MV-4-11 (cell line): ENCODE results near the gene TMC4.
"Not testable (repeated sequence)": the region's sequence is repeated elsewhere in the genome, so short reads cannot be mapped to it uniquely, and the experiment has no call there.

ENCODE experiments used
- DNase-seq: peaks from one replicate; lab custom pipeline; 2025; lab: John Stamatoyannopoulos, UW

TMC4 gene

DNA sequence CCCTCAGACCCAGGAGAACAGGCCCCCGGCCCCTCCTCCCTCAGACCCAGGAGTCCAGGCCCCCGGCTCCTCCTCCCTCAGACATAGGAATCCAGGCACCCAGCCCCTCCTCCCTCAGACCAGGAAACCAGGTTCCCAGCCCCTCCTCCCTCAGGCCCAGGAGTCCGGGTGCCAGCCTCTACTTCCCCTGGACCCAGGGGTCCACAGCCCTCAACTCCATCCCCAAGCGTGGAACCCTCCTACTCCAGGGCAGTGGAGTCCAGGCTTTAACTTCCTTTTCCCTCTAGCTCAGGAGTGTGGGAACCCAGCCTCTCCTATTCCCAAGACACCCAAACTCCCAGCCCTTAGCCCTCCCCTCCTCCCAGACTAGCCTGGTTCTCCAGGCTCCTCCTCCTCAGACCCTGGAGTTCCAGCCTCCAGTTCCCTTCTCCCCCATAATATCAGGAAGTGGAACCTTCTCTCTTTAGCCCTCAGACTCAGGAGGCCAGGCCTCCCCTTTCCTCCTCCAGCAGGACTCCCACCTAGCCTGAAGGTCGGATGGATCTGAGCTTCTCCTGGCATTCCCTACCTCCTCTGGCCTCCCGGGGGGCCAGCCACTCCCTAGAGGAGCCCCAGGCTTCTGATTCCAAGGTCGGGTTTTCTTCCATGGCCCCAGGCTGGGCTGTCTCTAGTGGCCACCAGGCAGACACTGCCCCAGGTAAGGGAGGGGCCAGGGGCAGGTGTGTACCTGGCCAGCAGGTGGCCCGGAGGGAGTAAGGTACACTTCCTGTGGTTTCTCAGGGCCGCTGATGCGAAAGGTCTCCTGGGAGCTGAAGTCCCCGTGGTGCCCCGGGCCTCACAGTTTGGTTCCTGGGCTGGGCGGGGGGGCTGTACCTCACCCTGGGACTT, at the start of gene TMC4:
TSS of gene TMC4 (minus strand) at position 690 of the 888 bp plus-strand sequence. CDS start at position 647, 43 bp downstream.
- peak; percentile 19 for DNase-seq

DNA sequence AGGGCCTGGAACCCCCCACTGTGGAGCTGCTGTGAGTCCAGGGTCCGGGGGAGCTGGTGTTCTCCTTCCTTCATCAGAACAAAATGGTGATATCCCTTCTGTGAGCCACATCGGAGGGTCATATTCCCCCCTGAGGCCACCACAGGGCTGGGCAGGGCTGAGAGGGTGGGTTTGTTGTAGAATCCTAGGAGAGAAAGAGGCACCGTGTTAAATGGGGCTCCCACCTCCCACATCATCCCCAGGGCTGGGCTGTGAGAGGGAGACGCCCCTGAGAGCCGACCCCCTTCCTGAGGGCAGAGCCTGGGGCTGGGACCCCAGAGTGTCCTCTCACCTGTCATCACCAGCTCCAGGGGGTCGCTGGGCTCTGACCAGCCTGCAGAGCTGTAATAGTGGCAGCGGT, 49.0 kb upstream of the TMC4 start:
- not testable (repeated sequence) for DNase-seq

DNA sequence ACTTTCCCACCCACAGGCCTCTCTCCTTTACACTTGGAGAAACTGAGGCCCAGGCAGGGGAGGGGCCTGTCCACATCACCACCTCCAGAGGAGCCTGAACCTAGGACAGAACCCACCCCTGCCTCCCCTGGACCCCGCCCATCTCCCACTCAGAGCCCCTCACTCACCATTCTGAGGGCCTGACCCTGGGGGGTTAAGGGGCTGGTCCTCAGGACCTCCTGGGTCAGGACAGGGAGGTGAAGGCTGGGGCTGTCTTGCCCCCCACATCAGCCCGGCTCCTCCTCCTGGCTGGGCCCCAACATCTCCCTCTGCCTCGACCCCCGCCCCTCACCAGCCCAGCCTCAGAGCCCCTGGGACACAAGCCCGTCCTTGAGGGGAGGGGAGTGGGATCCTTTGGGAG, 46.7 kb upstream of the TMC4 start:
- DNase-seq = not testable (repeated sequence)

GRCh38 chr19:54218960-54219661, 46.2 kb upstream of the TMC4 start:
- no peak for DNase-seq

DNA sequence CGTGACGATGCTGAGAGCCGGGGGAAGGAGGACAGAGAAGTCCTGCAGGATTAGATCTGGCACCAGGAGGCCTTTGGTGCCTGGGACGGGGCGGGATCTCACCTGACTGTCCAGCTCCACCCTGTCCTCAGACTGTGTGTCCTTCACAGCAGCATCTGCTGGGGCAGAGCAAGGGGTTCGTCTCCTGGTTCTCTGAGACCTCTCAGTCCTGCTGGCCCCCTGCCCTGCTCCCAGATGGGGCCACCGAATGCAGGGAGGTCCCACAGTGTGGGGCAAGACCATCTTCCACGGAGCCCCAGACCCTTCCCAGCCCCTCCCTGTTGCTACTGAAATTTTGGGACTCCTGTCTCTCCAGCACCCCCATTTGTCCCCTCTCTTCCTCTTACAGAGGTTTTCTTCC, 45.3 kb upstream of the TMC4 start:
- no peak for DNase-seq

DNA sequence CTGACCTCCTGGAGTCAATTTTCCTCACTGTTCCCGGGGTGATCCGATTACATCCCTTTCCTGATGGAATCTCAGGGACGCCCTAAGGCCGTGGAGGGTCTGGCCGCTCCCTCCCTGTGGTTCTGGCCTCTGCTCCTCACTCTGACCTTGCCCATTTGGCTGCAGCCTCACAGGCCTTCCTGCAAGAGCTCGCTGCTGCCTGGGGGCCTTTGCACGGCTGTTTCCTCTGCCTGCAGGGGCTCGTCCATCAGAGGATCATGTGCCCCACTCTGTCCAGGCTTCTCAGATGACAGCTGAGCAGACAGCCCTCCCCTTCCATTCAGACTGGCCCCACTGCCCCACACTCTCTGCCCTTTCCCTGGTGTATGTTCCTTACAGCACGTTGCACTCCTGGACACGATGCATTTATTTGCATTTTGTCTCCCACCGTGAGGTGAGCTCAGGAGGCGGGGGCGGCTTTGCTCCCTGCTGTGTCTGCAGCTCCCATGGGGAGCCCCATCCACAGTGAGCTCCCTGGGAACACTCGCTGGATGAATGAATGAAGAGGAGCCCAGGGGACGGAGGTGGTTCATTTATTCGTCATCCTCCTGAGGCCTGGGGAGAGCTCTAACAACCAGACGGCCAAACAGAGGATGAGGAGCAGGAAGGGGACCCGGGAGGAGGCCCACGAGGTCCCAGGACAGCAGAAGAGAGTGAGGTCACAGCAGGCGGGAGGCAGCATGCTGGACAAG, 44.7 kb upstream of the TMC4 start:
- DNase-seq = not testable (repeated sequence)

GRCh38 chr19:54216869-54217268, 43.9 kb upstream of the TMC4 start:
- DNase-seq = no peak

DNA sequence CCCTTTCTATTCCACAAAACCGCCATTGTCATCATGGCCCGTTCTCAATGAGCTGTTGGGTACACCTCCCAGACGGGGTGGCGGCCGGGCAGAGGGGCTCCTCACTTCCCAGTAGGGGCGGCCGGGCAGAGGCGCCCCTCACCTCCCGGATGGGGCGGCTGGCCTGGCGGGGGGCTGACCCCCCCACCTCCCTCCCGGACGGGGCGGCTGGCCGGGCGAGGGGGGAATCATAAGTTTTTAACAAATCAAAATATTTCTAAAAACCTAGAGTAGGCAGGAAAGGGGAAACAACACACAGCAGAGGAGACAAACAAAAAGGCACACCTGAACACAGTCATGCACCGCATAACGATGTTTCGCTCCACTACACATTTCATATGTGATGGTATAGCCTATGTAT, 41.8 kb upstream of the TMC4 start:
- not testable (repeated sequence) for DNase-seq

- DNase-seq = not testable (repeated sequence)
Measured at GRCh38 chr19:54214217-54214616, 41.3 kb upstream of the TMC4 start.

- DNase-seq = no peak
Measured at GRCh38 chr19:54211235-54211634, 38.3 kb upstream of the TMC4 start.

DNA sequence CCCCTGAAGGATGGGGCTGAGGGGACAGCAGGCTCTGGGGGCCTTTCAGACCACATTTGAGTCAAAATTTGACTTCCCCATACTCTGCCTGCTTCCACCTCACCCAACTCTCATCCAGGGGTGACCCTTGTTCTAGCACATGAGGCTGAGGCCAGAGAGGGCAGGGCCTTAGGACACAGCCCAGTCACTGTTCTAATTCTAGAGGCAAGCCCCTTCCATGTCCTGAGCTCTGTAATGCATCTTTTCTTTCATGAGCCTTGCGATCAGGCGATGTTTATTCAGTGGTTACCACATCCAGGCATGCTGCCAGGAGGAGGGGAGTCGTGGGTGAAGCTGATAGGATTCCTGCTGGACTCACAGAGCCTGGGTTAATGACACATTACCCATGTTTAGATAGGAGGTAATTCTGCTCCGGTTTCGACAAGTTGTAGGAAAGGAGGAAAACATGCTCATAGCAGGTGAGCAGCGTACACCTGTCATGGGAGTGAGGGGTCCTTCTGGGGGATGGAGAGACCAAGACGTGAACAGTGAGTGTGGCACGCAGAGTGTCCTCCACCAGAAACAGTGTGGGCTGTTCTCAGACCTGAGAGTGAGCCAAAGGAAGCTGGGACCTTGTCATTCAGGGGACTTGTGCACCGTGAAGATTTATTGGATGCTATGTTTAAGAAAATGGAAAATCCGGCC, 37.0 kb upstream of the TMC4 start:
- DNase-seq = peak; percentile 87

- DNase-seq = no peak
Measured at GRCh38 chr19:54209058-54209810, 36.3 kb upstream of the TMC4 start.

DNA sequence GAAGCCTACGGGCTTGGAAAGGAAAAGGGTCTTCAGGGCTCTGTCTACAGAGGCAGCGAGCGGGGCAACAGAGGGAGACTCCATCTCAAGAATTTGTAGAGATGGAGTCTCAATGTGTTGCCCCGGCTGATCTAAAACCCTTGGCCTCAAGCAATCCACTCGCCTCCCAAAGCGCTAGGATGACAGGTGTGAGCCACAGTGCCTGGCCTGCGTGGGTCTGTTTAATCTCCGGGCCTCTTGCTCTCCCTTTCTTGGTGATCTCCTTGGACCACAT, 35.8 kb upstream of the TMC4 start:
- no peak for DNase-seq

- peak; percentile 100 for DNase-seq
Measured at GRCh38 chr19:54207983-54208783, 35.2 kb upstream of the TMC4 start.

GRCh38 chr19:54207676-54207982, 34.7 kb upstream of the TMC4 start:
- peak; percentile 89 for DNase-seq

- not testable (repeated sequence) for DNase-seq
Measured at GRCh38 chr19:54207193-54207592, 34.2 kb upstream of the TMC4 start.

- DNase-seq = no peak
Measured at GRCh38 chr19:54206831-54207177, 33.8 kb upstream of the TMC4 start.

GRCh38 chr19:54206030-54206830, 33.3 kb upstream of the TMC4 start:
- DNase-seq = no peak

- DNase-seq = no peak
Measured at GRCh38 chr19:54204767-54205468, 32.0 kb upstream of the TMC4 start.
